ENCODE measurements around the gene ZNF79. TPM values are rescaled to one million over a fixed set of nuclear protein-coding genes. Genes with fewer than 3 reads are reported as not detected.

ZNF79 gene
- total and polyA plus RNA-seq, 2 of the 8 experiments (the other 6 are each of a cell fraction or from before 2014, with no cell fraction given) = 2.4 to 7.4 TPM

- Histone ChIP-seq H3K9me3 (ENCODE audit: insufficient read depth in 2 of 2, low read depth in 1 of 2, low read length in 1 of 2) (no peaks in the 10 kb centered on the region), H2BK120ac (replicated peaks; ENCODE audit: low read depth, low read length) (no peak overlapping the region), H2BK5ac (ENCODE audit: low read depth, low read length) (no peak overlapping the region), H3K18ac (ENCODE audit: extremely low read depth, low read length) (no peak overlapping the region), H3K23ac (ENCODE audit: insufficient read length) (no peak overlapping the region), H3K4me3 (ENCODE audit: extremely low read depth in 1 of 4, insufficient read depth in 2 of 4, low read depth in 3 of 4, low read length in 4 of 4) (no peak overlapping the region), H3K4ac (replicated peaks; ENCODE audit: insufficient read length, low read depth, low read length) (no peak overlapping the region), H3K4me2 (ENCODE audit: insufficient read depth in 1 of 2, low read depth in 2 of 2, low read length in 2 of 2) (no peak overlapping the region), H2BK15ac (ENCODE audit: low read length) (no peak overlapping the region), H4K8ac (ENCODE audit: extremely low read depth, insufficient read depth, low read length) (no peak overlapping the region), H4K20me1 (replicated peaks in 1 of 2; ENCODE audit: control insufficient read depth in 1 of 2, insufficient read depth in 2 of 2, low read length in 2 of 2) (peaks cover 0 to 2% of the 10 kb centered on the region in 2 experiments), H3K27ac (ENCODE audit: low read depth, low read length) (no peak overlapping the region), H3K27me3 (replicated peaks in 1 of 4; ENCODE audit: control insufficient read depth in 3 of 4, extremely low read depth in 1 of 4, insufficient read depth in 3 of 4, low read length in 3 of 4) (no peaks in the 10 kb centered on the region), H3K9ac (replicated peaks in 1 of 4; ENCODE audit: extremely low read depth in 1 of 4, low read depth in 3 of 4, low read length in 3 of 4) (no peak overlapping the region), H3K79me2 (ENCODE audit: control insufficient read depth in 1 of 2, insufficient read depth in 2 of 2, low read length in 2 of 2) (peaks cover 0 to 5% of the 10 kb centered on the region in 2 experiments; a peak in 2 of 4 replicates), H2AFZ (ENCODE audit: low read length) (no peak overlapping the region), H2BK20ac (ENCODE audit: low read length) (no peak overlapping the region), H3K36me3 (ENCODE audit: control insufficient read depth in 2 of 4, insufficient read depth in 4 of 4, low read length in 3 of 4) (peaks cover 7 to 33% (median 14%) of the 10 kb centered on the region in 4 experiments; a peak in 7 of 8 replicates), H3K56ac (replicated peaks; ENCODE audit: insufficient read length, low read depth, low read length) (no peak overlapping the region), H3K14ac (ENCODE audit: insufficient read length) (no peak overlapping the region), H2BK12ac (ENCODE audit: low read depth, low read length) (no peak overlapping the region), H2AK5ac (ENCODE audit: low read depth, low read length) (no peak overlapping the region), H3K79me1 (ENCODE audit: low read depth, low read length) (no peaks in the 10 kb centered on the region; the same call in 1 of the 2 replicates), H4K91ac (replicated peaks; ENCODE audit: insufficient read length, low read length) (no peak overlapping the region), H4K5ac (ENCODE audit: insufficient read length, low read depth, low read length) (no peak overlapping the region), H3K23me2 (ENCODE audit: low read depth, low read length) (0 out of 2 replicates have a peak, but pooled peaks cover 1% of the 10 kb centered on the region), H3K4me1 (replicated peaks in 1 of 4; ENCODE audit: control insufficient read depth in 3 of 4, insufficient read depth in 4 of 4, low read length in 3 of 4) (peaks cover 0 to 5% (median under 1%) of the 10 kb centered on the region in 4 experiments; a peak in 3 of 7 replicates)
- POLR2A ChIA-PET (ENCODE audit: partially characterized antibody) = interaction anchor here (9.0 kb wide), 1 partner anchor 17 kb away, joined by 125 read pairs; no protein-coding TSS in a partner anchor
- 86% methylated on average over 17 of the region's 17 CpGs; no CpG with 5 or more reads in 1 of the 2 experiments for WGBS, 2 experiments (ENCODE audit: extremely low coverage in 1 of 2, insufficient coverage in 1 of 2, insufficient read length in 1 of 2, insufficient replicate concordance in 2 of 2, low coverage in 1 of 2, low lambda C conversion rate in 2 of 2, missing lambda C conversion rate in 1 of 2)
- no peak for DNase-seq (ENCODE audit: low read depth in 1 of 2, low spot score in 2 of 2)
- CTCF ChIA-PET (ENCODE audit: partially characterized antibody) = no interaction called here
- no peak for FAIRE-seq
- TF ChIP-seq TCF12 (IDR thresholded peaks at IDR 0.05; ENCODE audit: low read depth, low read length) (no peak), NANOG (IDR thresholded peaks at IDR 0.05; ENCODE audit: insufficient read depth, low read depth, low read length, poor library complexity, severe bottlenecking) (no peak)
Observed at GRCh38 chr9:127457191-127457878, 33.2 kb downstream of the ZNF79 start.

All from H1 (cell line).